Activated B cell treated with CpG ODN at 0.5 μM for 24 hours (primary cell): Measurements from ENCODE around the gene SEMA5B. TPM values are rescaled to one million over a fixed set of nuclear protein-coding genes. Genes with fewer than 3 reads are reported as not detected.

ENCODE experiments used
- ATAC-seq: fragments of 200-7000 bp; cut with Tn5 transposase; one replicate; pipeline ENCODE4 v1.10.0; 2021; ENCODE audit warnings: low read depth, mild to moderate bottlenecking, moderate library complexity
- CTCF ChIA-PET: fragments of 350-600 bp; sonication (Branson Sonifier 250); formaldehyde crosslinking; loops from one replicate; lab custom pipeline; 2021; ENCODE audit warnings: antibody characterized with exemption; lab: Charles Lee
- POLR2A ChIA-PET: fragments of 350-600 bp; sonication (Branson Sonifier 250); formaldehyde crosslinking; loops from one replicate; lab custom pipeline; 2021; ENCODE audit warnings: antibody characterized with exemption; lab: Charles Lee
- DNase-seq: peaks from one replicate; pipeline ENCODE4 v3.0.0; 2022
- H3K27ac Mint-ChIP-seq: one replicate; pipeline ENCODE4 v1.8.0; 2020; ENCODE audit warnings: mixed read lengths
- H3K27me3 Mint-ChIP-seq: one replicate; pipeline ENCODE4 v1.8.0; 2021; ENCODE audit warnings: mixed read lengths
- H3K36me3 Mint-ChIP-seq: one replicate; pipeline ENCODE4 v1.8.0; 2021; ENCODE audit warnings: low read depth, mixed read lengths
- H3K4me1 Mint-ChIP-seq: one replicate; pipeline ENCODE4 v1.8.0; 2021; ENCODE audit warnings: mixed read lengths
- H3K4me3 Mint-ChIP-seq: one replicate; pipeline ENCODE4 v1.8.0; 2020; ENCODE audit warnings: mild to moderate bottlenecking, mixed read lengths
- H3K9me3 Mint-ChIP-seq: one replicate; pipeline ENCODE4 v1.8.0; 2020; ENCODE audit warnings: mixed read lengths
- CTCF ChIP-seq: fragments of 200-600 bp; IDR thresholded peaks from one replicate; pipeline ENCODE4 v1.8.0; 2022; ENCODE audit warnings: antibody characterized with exemption, mild to moderate bottlenecking
- intact Hi-C: fragments of 100-400 bp; cut with micrococcal nuclease; formaldehyde crosslinking; loops from one replicate; pipeline ENCODE4 v1.15.1; 2024
- total RNA-seq: library from RNA; stranded (reverse); gene quantifications from 2 replicates; pipeline ENCODE4 v1.2.3, GENCODE V29; 2022

Gene SEMA5B
- total RNA-seq, 1 donor from 2014 or later: 1.6 TPM

GRCh38 chr3:123015596-123015995, 12.0 kb downstream of the SEMA5B start:
- H3K36me3 Mint-ChIP-seq: no peaks in the 10 kb centered on the region
- no peak for TF ChIP-seq CTCF
- H3K4me3 Mint-ChIP-seq: no peak overlapping the region
- DNase-seq: no peak
- ATAC-seq: no peak
- no peaks in the 10 kb centered on the region for H3K9me3 Mint-ChIP-seq
- intact Hi-C loops: no loop called here
- ChIA-PET CTCF (interaction anchor here (1.0 to 2.2 kb wide), 8 partner anchors 16 to 543 kb away, joined by 3 to 17 read pairs (median 4); no protein-coding TSS in a partner anchor), POLR2A (no interaction called here)
- H3K27me3 Mint-ChIP-seq: peaks cover 23% of the 10 kb centered on the region
- no peaks in the 10 kb centered on the region for H3K4me1 Mint-ChIP-seq
- H3K27ac Mint-ChIP-seq: no peak overlapping the region

- Mint-ChIP-seq H3K9me3 (no peaks in the 10 kb centered on the region), H3K36me3 (no peaks in the 10 kb centered on the region), H3K4me1 (no peaks in the 10 kb centered on the region), H3K27me3 (peaks cover 30% of the 10 kb centered on the region), H3K27ac (no peak overlapping the region), H3K4me3 (no peak overlapping the region)
- TF ChIP-seq CTCF: no peak
- ChIA-PET CTCF (interaction anchor here (1.0 to 2.2 kb wide), 3 partner anchors 16 to 256 kb away, joined by 3 to 17 read pairs (median 4); no protein-coding TSS in a partner anchor), POLR2A (no interaction called here)
- DNase-seq (no peak), ATAC-seq (no peak)
- intact Hi-C loops: no loop called here
Observed at GRCh38 chr3:123013876-123014275, 13.7 kb downstream of the SEMA5B start.

GRCh38 chr3:123012652-123013051, 14.9 kb downstream of the SEMA5B start:
- ChIA-PET POLR2A (no interaction called here), CTCF (interaction anchor here (1.1 kb wide), 1 partner anchor 255 kb away, joined by 4 read pairs; no protein-coding TSS in a partner anchor)
- H3K27me3 Mint-ChIP-seq: peaks cover 32% of the 10 kb centered on the region
- H3K27ac Mint-ChIP-seq: no peak overlapping the region
- DNase-seq (no peak), ATAC-seq (no peak)
- no peaks in the 10 kb centered on the region for H3K36me3 Mint-ChIP-seq
- TF ChIP-seq CTCF: no peak
- no peak overlapping the region for H3K4me3 Mint-ChIP-seq
- H3K4me1 Mint-ChIP-seq: no peaks in the 10 kb centered on the region
- no peaks in the 10 kb centered on the region for H3K9me3 Mint-ChIP-seq
- intact Hi-C loops: no loop called here

- Mint-ChIP-seq H3K4me1 (no peaks in the 10 kb centered on the region), H3K36me3 (no peaks in the 10 kb centered on the region), H3K9me3 (no peaks in the 10 kb centered on the region), H3K27ac (no peak overlapping the region), H3K27me3 (peaks cover 37% of the 10 kb centered on the region), H3K4me3 (no peak overlapping the region)
- ChIA-PET CTCF (no interaction called here), POLR2A (no interaction called here)
- no peak for TF ChIP-seq CTCF
- intact Hi-C loops: no loop called here
- no peak for DNase-seq
- no peak for ATAC-seq
Observed at GRCh38 chr3:123011447-123011846, 16.1 kb downstream of the SEMA5B start.

GRCh38 chr3:123008840-123009239, 18.7 kb downstream of the SEMA5B start:
- TF ChIP-seq CTCF: no peak
- H3K9me3 Mint-ChIP-seq: no peaks in the 10 kb centered on the region
- H3K36me3 Mint-ChIP-seq: no peaks in the 10 kb centered on the region
- no peaks in the 10 kb centered on the region for H3K4me1 Mint-ChIP-seq
- ChIA-PET CTCF (no interaction called here), POLR2A (no interaction called here)
- intact Hi-C loops: no loop called here
- ATAC-seq: no peak
- no peak overlapping the region for H3K27ac Mint-ChIP-seq
- DNase-seq: no peak
- no peak overlapping the region for H3K4me3 Mint-ChIP-seq
- H3K27me3 Mint-ChIP-seq: peaks cover 44% of the 10 kb centered on the region
